Measurements from ENCODE around the gene MTERF2.

Gene MTERF2

DNA sequence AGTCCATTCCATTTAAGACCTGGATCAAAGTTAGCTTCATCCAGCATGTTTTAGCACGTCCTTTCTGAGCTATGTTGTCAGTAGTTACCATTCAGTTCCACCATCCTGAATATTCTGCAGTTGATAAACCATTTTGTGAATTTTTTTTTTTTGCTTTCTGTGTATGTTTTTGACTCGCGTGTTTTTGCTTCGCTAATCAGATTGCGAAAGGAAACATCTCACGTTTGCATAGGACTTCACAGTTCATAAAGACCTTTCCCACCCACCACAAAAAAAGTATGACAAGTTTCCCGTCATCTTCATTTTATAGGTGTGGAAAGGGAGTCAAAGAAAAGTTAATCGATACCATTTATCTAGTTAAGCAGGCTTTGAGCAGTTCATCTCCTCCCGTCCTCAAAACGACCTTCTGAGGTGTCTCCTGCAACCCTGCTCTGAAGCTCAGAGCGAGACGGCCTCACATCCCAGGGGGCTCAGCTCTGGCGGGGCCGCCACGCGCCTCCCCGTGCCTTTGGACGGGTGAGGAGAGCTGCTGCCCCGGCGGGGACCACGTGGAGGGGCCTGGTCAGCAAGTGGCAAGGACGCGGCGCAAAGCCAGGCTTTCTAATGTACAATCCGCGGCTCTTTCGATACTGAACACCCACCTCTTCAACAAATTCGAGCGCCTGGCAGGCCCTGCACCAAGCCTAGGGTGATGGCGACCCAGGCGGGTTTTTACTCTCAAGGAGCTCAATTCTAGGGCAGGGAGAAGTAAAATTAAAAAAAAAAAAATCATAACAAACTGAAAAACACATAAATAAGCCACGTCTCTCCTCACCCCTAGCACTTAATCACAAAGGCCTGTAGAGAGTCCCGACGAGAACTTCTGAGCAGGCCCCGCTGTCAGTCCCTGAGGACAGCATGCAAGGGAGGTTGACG is 32.2 kb downstream of the MTERF2 start:
- Histone ChIP-seq H3K9ac (ENCODE audit: low read length in 2 of 2) (peak overlapping the region; percentile 80 to 81), H3K27ac (ENCODE audit: low read length) (peak overlapping the region; percentile 89), H3K4me3 (ENCODE audit: low read length in 2 of 2) (peak overlapping the region; percentile 70 to 90), H3K9me3 (ENCODE audit: control insufficient read depth in 2 of 2, low read length in 2 of 2) (no peaks in the 10 kb centered on the region), H3K4me1 (ENCODE audit: control insufficient read depth, insufficient read depth, low read length) (peaks cover 4% of the 10 kb centered on the region), H3K36me3 (ENCODE audit: control insufficient read depth in 2 of 2, insufficient read depth in 2 of 2, low read length in 2 of 2) (no peaks in the 10 kb centered on the region), H3K27me3 (ENCODE audit: control insufficient read depth in 1 of 2, insufficient read depth in 2 of 2, low read length in 2 of 2) (no peaks in the 10 kb centered on the region)

DNA sequence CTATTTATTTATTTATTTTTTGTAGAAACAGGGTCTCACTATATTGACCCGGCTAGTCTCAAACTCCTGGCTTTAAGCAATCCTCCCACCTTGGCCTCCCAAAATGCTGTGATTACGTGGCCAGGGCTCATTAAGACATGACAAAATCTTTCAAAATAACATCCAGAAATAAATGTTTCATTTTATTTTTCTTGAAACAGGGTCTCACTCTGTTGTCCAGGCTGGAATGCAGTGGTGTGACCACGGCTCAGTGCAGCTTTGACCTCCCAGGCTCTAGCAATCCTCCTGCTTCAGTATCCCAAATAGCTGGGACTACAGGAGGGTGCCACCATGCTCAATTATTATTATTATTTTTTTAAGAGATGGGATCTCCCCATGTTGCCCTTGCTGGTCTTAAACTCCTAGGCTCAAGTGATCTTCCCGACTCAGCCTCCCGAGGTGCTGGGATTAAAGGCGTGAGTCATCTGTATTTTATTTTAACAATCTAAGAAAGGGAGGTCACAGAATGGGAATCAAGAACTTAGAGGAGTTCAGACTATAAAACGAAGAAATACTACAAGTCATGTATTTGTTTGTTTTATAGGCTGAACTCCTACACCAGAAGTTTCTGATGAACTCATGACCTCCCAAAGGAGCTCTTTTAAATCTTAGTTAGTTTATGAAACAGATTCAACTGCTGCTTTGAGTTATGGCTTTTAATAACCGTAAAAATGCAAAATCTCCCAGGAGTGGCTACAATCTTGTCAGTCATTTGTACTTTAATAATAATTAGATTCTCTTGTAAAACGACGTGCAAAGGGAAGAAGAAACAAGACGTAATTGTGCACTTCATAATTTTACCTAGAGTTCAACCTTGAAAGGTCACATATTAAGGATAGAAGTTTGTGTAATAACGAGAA is 33.3 kb downstream of the MTERF2 start:
- Histone ChIP-seq H3K27ac (ENCODE audit: low read length) (no peak overlapping the region), H3K9ac (ENCODE audit: low read length in 2 of 2) (no peak overlapping the region), H3K9me3 (ENCODE audit: control insufficient read depth in 2 of 2, low read length in 2 of 2) (no peaks in the 10 kb centered on the region), H3K36me3 (ENCODE audit: control insufficient read depth in 2 of 2, insufficient read depth in 2 of 2, low read length in 2 of 2) (no peaks in the 10 kb centered on the region), H3K4me3 (ENCODE audit: low read length in 2 of 2) (no peak overlapping the region), H3K4me1 (ENCODE audit: control insufficient read depth, insufficient read depth, low read length) (peaks cover 4% of the 10 kb centered on the region), H3K27me3 (ENCODE audit: control insufficient read depth in 1 of 2, insufficient read depth in 2 of 2, low read length in 2 of 2) (no peaks in the 10 kb centered on the region)

GRCh38 chr12:106950591-106950990 is 36.4 kb downstream of the MTERF2 start:
- Histone ChIP-seq H3K27ac (ENCODE audit: low read length) (no peak overlapping the region), H3K9me3 (ENCODE audit: control insufficient read depth in 2 of 2, low read length in 2 of 2) (no peaks in the 10 kb centered on the region), H3K4me3 (ENCODE audit: low read length in 2 of 2) (no peak overlapping the region), H3K36me3 (ENCODE audit: control insufficient read depth in 2 of 2, insufficient read depth in 2 of 2, low read length in 2 of 2) (no peaks in the 10 kb centered on the region), H3K27me3 (ENCODE audit: control insufficient read depth in 1 of 2, insufficient read depth in 2 of 2, low read length in 2 of 2) (no peaks in the 10 kb centered on the region), H3K9ac (ENCODE audit: low read length in 2 of 2) (no peak overlapping the region), H3K4me1 (ENCODE audit: control insufficient read depth, insufficient read depth, low read length) (no peaks in the 10 kb centered on the region)

DNA sequence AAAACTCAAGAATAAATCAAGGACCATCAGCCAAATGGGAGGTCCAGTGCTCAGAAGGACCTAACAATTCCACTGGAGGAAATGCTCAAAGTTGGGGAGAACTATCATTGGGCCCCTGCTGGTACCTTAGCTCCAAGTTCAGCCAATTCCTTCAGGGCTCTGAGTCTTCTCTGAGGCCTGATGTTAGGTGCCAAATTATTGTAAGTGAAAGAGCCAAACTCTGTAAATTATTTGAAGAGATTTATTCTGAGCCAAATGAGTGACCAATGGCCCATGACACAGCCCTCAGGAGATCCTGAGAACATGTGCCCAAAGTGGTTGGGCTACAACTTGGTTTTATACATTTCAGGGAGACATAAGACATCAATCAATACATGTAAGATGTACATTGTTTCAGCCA is 39.5 kb downstream of the MTERF2 start:
- H3K4me3 ChIP-seq (ENCODE audit: low read length in 2 of 2), result no peak overlapping the region
- H3K36me3 ChIP-seq (ENCODE audit: control insufficient read depth in 2 of 2, insufficient read depth in 2 of 2, low read length in 2 of 2), result no peaks in the 10 kb centered on the region
- H3K27ac ChIP-seq (ENCODE audit: low read length), result no peak overlapping the region
- no peak overlapping the region for H3K9ac ChIP-seq (ENCODE audit: low read length in 2 of 2)
- H3K9me3 ChIP-seq (ENCODE audit: control insufficient read depth in 2 of 2, low read length in 2 of 2), result no peaks in the 10 kb centered on the region
- no peaks in the 10 kb centered on the region for H3K4me1 ChIP-seq (ENCODE audit: control insufficient read depth, insufficient read depth, low read length)
- no peaks in the 10 kb centered on the region for H3K27me3 ChIP-seq (ENCODE audit: control insufficient read depth in 1 of 2, insufficient read depth in 2 of 2, low read length in 2 of 2)

- no peak overlapping the region for H3K4me3 ChIP-seq (ENCODE audit: low read length in 2 of 2)
- H3K9ac ChIP-seq (ENCODE audit: low read length in 2 of 2), result no peak overlapping the region
- no peak overlapping the region for H3K27ac ChIP-seq (ENCODE audit: low read length)
- no peaks in the 10 kb centered on the region for H3K4me1 ChIP-seq (ENCODE audit: control insufficient read depth, insufficient read depth, low read length)
- H3K9me3 ChIP-seq (ENCODE audit: control insufficient read depth in 2 of 2, low read length in 2 of 2), result no peaks in the 10 kb centered on the region
- no peaks in the 10 kb centered on the region for H3K36me3 ChIP-seq (ENCODE audit: control insufficient read depth in 2 of 2, insufficient read depth in 2 of 2, low read length in 2 of 2)
- no peaks in the 10 kb centered on the region for H3K27me3 ChIP-seq (ENCODE audit: control insufficient read depth in 1 of 2, insufficient read depth in 2 of 2, low read length in 2 of 2)
Observed at GRCh38 chr12:106945261-106945851, 41.6 kb downstream of the MTERF2 start.

GRCh38 chr12:106942775-106943174 is 44.2 kb downstream of the MTERF2 start:
- Histone ChIP-seq H3K27me3 (ENCODE audit: control insufficient read depth in 1 of 2, insufficient read depth in 2 of 2, low read length in 2 of 2) (no peaks in the 10 kb centered on the region), H3K9ac (ENCODE audit: low read length in 2 of 2) (no peak overlapping the region), H3K9me3 (ENCODE audit: control insufficient read depth in 2 of 2, low read length in 2 of 2) (no peaks in the 10 kb centered on the region), H3K4me1 (ENCODE audit: control insufficient read depth, insufficient read depth, low read length) (no peaks in the 10 kb centered on the region), H3K27ac (ENCODE audit: low read length) (no peak overlapping the region), H3K36me3 (ENCODE audit: control insufficient read depth in 2 of 2, insufficient read depth in 2 of 2, low read length in 2 of 2) (no peaks in the 10 kb centered on the region), H3K4me3 (ENCODE audit: low read length in 2 of 2) (no peak overlapping the region)

DNA sequence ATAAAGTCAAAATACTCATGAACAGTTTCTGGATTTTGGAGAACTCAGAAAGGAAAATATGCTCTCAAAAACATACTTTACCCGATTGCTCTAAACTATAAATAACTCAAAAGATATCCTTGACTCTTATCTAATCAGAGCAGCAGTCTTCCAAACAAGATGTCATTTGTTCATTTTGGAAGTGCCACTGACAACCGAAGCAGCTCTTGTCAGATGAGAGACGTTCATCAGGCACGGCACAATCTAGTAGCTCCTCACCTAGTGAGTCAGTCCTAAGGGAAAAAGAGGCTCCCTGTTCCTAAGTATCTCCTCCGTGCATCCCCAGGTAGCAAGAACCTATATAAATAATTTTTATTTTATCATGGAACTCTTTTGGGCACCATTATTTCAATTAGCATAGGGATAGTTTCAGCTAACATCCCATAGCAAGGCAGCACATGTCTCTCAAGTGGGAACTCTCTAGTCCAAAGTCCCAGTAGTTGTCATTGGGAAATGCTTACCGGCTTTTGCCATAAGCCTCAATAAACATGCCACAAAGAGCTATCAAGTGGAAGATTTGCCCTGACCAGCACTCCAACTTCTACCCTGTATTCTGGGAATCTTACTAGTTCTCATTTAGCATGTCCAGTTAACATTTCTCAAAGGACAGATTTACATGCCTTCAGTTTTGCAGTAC is 45.3 kb downstream of the MTERF2 start:
- H3K27ac ChIP-seq (ENCODE audit: low read length), result no peak overlapping the region
- H3K27me3 ChIP-seq (ENCODE audit: control insufficient read depth in 1 of 2, insufficient read depth in 2 of 2, low read length in 2 of 2), result no peaks in the 10 kb centered on the region
- H3K4me1 ChIP-seq (ENCODE audit: control insufficient read depth, insufficient read depth, low read length), result no peaks in the 10 kb centered on the region
- no peak overlapping the region for H3K4me3 ChIP-seq (ENCODE audit: low read length in 2 of 2)
- H3K36me3 ChIP-seq (ENCODE audit: control insufficient read depth in 2 of 2, insufficient read depth in 2 of 2, low read length in 2 of 2), result no peaks in the 10 kb centered on the region
- H3K9ac ChIP-seq (ENCODE audit: low read length in 2 of 2), result no peak overlapping the region
- H3K9me3 ChIP-seq (ENCODE audit: control insufficient read depth in 2 of 2, low read length in 2 of 2), result no peaks in the 10 kb centered on the region

DNA sequence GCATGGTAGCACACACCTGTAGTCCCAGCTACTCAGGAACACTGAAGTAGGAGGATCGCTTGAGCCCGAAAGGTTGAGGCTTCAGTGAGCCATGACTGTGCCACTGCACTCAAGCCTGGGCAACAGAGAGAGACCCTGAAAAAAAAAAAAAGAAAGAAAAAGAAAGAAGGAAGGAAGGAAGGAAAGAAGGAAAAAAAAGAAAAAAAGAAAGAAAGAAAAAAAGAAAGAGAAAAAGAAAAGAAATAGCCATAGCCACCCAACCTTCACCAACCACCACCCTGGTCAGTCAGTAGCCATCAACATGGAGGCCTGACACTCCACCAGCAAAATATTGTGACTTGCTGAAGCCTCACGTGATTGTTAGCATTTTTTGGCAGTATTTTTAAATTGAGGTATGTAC is 52.7 kb downstream of the MTERF2 start:
- no peaks in the 10 kb centered on the region for H3K36me3 ChIP-seq (ENCODE audit: control insufficient read depth in 2 of 2, insufficient read depth in 2 of 2, low read length in 2 of 2)
- no peak overlapping the region for H3K4me3 ChIP-seq (ENCODE audit: low read length in 2 of 2)
- H3K9ac ChIP-seq (ENCODE audit: low read length in 2 of 2), result no peak overlapping the region
- H3K27ac ChIP-seq (ENCODE audit: low read length), result no peak overlapping the region
- no peaks in the 10 kb centered on the region for H3K4me1 ChIP-seq (ENCODE audit: control insufficient read depth, insufficient read depth, low read length)
- H3K9me3 ChIP-seq (ENCODE audit: control insufficient read depth in 2 of 2, low read length in 2 of 2), result no peaks in the 10 kb centered on the region
- H3K27me3 ChIP-seq (ENCODE audit: control insufficient read depth in 1 of 2, insufficient read depth in 2 of 2, low read length in 2 of 2), result no peaks in the 10 kb centered on the region

Data from stomach smooth muscle (tissue), 2 donors.